LNCaP clone FGC (cell line): ENCODE results near the gene DDX17.

Experiments used
- DNase-seq: peaks from one replicate; pipeline ENCODE4 v3.0.0-alpha.2; 2011; ENCODE audit warnings: low read depth
- H3K4me3 ChIP-seq: 2 replicates; pipeline ENCODE4 v1.5.1; 2011; ENCODE audit warnings: mild to moderate bottlenecking, low read depth, low read length, control low read depth
- TF ChIP-seq, protein P1 (sequence below): IDR thresholded peaks from 2 replicates; pipeline ENCODE4 v1.5.1; 2012; ENCODE audit warnings: mild to moderate bottlenecking; ENCODE audit not compliant: control insufficient read depth, insufficient read depth; ENCODE audit errors: extremely low read depth

Gene DDX17

DNA sequence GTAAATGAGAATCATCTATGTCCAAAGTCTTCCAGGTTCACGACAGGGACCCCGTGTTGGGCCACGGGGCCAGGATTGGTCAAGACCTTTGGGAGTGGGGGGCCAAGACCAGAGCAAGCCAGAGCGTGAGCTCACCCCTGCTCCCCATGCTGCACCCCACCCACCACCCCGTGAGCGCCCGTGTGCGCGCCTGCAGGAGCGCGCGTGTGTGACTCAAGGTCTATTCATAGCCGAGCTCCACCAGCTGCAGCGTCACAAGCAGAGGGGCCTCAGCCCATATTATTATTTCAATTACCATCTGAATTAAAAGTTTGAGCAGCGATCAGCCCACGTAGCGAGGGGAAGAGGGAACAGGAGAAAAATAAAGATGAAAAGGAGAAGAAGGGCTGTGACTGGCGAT is 56.3 kb downstream of the DDX17 start:
- DNase-seq, result no peak
- TF ChIP-seq, protein P1, sequence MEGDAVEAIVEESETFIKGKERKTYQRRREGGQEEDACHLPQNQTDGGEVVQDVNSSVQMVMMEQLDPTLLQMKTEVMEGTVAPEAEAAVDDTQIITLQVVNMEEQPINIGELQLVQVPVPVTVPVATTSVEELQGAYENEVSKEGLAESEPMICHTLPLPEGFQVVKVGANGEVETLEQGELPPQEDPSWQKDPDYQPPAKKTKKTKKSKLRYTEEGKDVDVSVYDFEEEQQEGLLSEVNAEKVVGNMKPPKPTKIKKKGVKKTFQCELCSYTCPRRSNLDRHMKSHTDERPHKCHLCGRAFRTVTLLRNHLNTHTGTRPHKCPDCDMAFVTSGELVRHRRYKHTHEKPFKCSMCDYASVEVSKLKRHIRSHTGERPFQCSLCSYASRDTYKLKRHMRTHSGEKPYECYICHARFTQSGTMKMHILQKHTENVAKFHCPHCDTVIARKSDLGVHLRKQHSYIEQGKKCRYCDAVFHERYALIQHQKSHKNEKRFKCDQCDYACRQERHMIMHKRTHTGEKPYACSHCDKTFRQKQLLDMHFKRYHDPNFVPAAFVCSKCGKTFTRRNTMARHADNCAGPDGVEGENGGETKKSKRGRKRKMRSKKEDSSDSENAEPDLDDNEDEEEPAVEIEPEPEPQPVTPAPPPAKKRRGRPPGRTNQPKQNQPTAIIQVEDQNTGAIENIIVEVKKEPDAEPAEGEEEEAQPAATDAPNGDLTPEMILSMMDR, result no peak
- H3K4me3 ChIP-seq, result no peak overlapping the region

DNA sequence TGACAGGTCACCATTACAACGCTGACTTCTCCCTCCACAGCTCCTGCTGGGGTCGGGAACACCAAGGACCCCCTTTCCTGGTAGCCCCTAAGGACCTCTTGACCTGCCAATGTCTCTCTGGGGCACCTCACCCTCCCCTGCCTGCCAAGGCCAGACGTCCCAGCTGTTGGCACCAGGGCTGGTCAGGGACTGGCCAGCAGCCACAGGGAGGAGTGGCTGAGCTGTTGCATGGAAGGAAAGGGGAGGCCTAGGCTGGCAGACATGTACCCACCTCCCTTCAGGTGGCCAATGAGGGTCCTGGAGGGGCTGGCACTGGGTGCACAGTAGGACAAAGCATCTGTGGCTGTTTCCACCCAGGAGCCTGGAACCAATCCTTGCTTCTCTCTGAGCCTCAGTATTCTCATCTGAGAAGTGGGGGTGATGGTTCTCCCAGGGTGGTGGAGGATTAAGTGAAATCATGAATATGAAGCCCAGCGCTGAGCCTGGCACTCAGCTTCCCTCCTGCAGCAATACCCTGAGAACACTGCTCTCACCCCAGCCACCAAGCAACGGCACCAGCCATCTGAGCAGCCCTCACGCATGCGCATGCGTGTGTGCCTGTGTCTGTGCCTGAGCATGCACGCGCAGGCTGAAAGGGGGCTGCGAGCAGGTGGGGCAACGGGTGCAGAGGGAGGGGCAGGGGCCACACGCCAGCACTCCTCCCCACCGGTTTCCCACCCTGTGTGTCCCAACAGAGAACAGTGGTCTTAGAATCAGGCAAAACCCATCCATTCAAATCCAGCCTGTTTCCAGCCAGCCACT is 57.0 kb downstream of the DDX17 start:
- DNase-seq, result no peak
- TF ChIP-seq, protein P1, result no peak

DNA sequence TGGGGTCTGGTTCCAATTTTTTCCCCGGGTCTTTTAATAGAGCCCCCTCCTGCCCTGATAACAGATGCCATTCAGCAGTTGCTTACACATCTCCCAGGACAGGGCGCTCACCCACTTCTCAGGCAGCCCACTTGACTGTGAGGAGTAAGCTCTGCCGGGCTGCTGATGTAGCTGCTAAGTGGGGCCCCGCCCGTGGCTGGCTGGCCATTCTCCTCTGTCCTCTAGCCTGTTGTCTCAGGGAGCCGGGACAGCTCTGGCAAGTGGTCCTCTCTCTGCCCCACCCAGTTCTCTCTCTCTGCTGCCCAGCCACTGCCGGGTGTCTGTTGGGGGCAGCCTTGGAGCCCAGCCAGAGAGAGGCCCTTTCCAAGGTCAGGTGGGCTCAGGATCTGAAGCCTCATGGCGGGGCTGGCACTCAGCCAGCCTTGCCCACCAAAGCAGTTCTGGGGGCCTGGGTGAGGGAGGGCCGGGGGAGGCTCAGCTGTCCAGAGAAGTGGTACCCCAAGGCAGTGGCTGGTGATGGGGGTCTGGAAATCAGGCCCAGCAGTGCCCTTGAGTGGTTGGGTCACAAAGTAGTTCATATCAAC is 60.0 kb downstream of the DDX17 start:
- TF ChIP-seq, protein P1, result no peak
- H3K4me3 ChIP-seq, result no peak overlapping the region
- DNase-seq, result no peak

More for the DNA sequence above, 57.0 kb downstream of the DDX17 start:
- no peak overlapping the region for H3K4me3 ChIP-seq

GRCh38 chr22:38444783-38445182 is 61.3 kb downstream of the DDX17 start:
- no peak overlapping the region for H3K4me3 ChIP-seq
- DNase-seq, result no peak
- TF ChIP-seq, protein P1, result no peak

- DNase-seq, result peak; percentile 15
- no peak overlapping the region for H3K4me3 ChIP-seq
- TF ChIP-seq, protein P1, result no peak
Observed at GRCh38 chr22:38443628-38444521, 62.2 kb downstream of the DDX17 start.

- no peak for DNase-seq
- TF ChIP-seq, protein P1, result no peak
- H3K4me3 ChIP-seq, result no peak overlapping the region
Observed at GRCh38 chr22:38442967-38443627, 63.0 kb downstream of the DDX17 start.
